SK-N-SH (cell line): ENCODE measurements around the gene PSME1. TPM values are rescaled to one million over a fixed set of nuclear protein-coding genes. Genes with fewer than 3 reads are reported as not detected.

Source experiments
- CTCF ChIA-PET: fragments of 300-600, 350-600 bp; formaldehyde crosslinking; extraction: SDS; loops from one replicate; lab custom pipeline; 2021; lab: Yijun Ruan, JAX
- POLR2A ChIA-PET: fragments of 350-600 bp; sonication (Branson Sonifier 250); formaldehyde crosslinking; extraction: SDS; loops from one replicate; lab custom pipeline; 2020; ENCODE audit warnings: antibody characterized with exemption, inconsistent platforms; lab: Yijun Ruan, JAX
- DNase-seq: peaks from one replicate; pipeline ENCODE4 v3.0.0; 2012
- H2AFZ ChIP-seq: fragments of 200-600 bp; sonication (generic); 2 replicates; pipeline ENCODE4 v1.8.1; 2016; ENCODE audit warnings: antibody characterized with exemption, mild to moderate bottlenecking, low read depth
- H3F3A ChIP-seq: fragments of 200-600 bp; sonication (generic); replicated peaks from 2 replicates; pipeline ENCODE3; 2016; ENCODE audit warnings: antibody characterized with exemption, mild to moderate bottlenecking; ENCODE audit not compliant: insufficient read depth
- H3K27ac ChIP-seq, 2 experiments: fragments of 200-500 bp in 1 of 2; fragments of 200-600 bp in 1 of 2; sonication (Bioruptor generic) in 1 of 2; sonication (generic), shearing (Covaris generic) in 1 of 2; 2 replicates each; pipeline versions ENCODE4 v1.5.1 to v1.6.1; 2014 to 2016; ENCODE audit warnings: low read depth in 2 of 2, inconsistent platforms in 1 of 2, low read length in 1 of 2, mild to moderate bottlenecking in 1 of 2, mixed read lengths in 1 of 2
- H3K27me3 ChIP-seq: fragments of 200-600 bp; sonication (generic), shearing (Covaris generic); 2 replicates; pipeline ENCODE4 v1.6.1; 2016; ENCODE audit warnings: mixed run types; ENCODE audit not compliant: insufficient read depth
- H3K36me3 ChIP-seq, 2 experiments: fragments of 200-500 bp in 1 of 2; fragments of 200-600 bp in 1 of 2; sonication (Bioruptor generic) in 1 of 2; sonication (generic) in 1 of 2; replicated peaks in 1 of 2; 2 replicates each; pipeline versions ENCODE3 to v1.5.1; 2014 to 2016; ENCODE audit warnings: low read length in 1 of 2, mild to moderate bottlenecking in 1 of 2; ENCODE audit not compliant: insufficient read depth in 2 of 2, control insufficient read depth in 1 of 2
- H3K4me1 ChIP-seq, 2 experiments: fragments of 200-500 bp in 1 of 2; fragments of 200-600 bp in 1 of 2; sonication (Bioruptor generic) in 1 of 2; sonication (generic), shearing (Covaris generic) in 1 of 2; 2 replicates each; pipeline versions ENCODE4 v1.5.1 to v1.6.1; 2014 to 2016; ENCODE audit warnings: low read depth in 1 of 2, low read length in 1 of 2, mixed run types in 1 of 2; ENCODE audit not compliant: insufficient read depth in 2 of 2, control insufficient read depth in 1 of 2
- H3K4me2 ChIP-seq: fragments of 200-600 bp; sonication (generic), shearing (Covaris generic); 2 replicates; pipeline ENCODE4 v1.6.1; 2017; ENCODE audit warnings: mixed run types
- H3K4me3 ChIP-seq, 2 experiments: fragments of 200-500 bp in 1 of 2; fragments of 200-600 bp in 1 of 2; sonication (Bioruptor generic) in 1 of 2; sonication (generic), shearing (Covaris generic) in 1 of 2; 2 replicates each; pipeline versions ENCODE4 v1.5.1 to v1.8.1; 2014 to 2016; ENCODE audit warnings: low read depth in 2 of 2, inconsistent platforms in 1 of 2, low read length in 1 of 2, mild to moderate bottlenecking in 1 of 2, mixed read lengths in 1 of 2, moderate library complexity in 1 of 2
- H3K79me2 ChIP-seq: fragments of 200-600 bp; sonication (generic); 2 replicates; pipeline ENCODE4 v1.8.1; 2017; ENCODE audit warnings: mild to moderate bottlenecking; ENCODE audit not compliant: insufficient read depth
- H3K9ac ChIP-seq: fragments of 200-600 bp; sonication (generic); 2 replicates; pipeline ENCODE4 v1.6.1; 2017; ENCODE audit warnings: mixed run types
- H3K9me2 ChIP-seq: fragments of 200-600 bp; sonication (generic); 2 replicates; pipeline ENCODE4 v1.6.1; 2017; ENCODE audit warnings: mixed run types
- H3K9me3 ChIP-seq: fragments of 200-600 bp; sonication (generic); 2 replicates; pipeline ENCODE4 v1.6.1; 2017; ENCODE audit warnings: mixed run types, mild to moderate bottlenecking, moderate library complexity
- H4K20me1 ChIP-seq: fragments of 200-600 bp; sonication (generic); 2 replicates; pipeline ENCODE4 v1.6.1; 2017; ENCODE audit warnings: mild to moderate bottlenecking, mixed run types; ENCODE audit not compliant: insufficient read depth
- CHD2 ChIP-seq: fragments of 150-350 bp; IDR thresholded peaks from 2 replicates; pipeline ENCODE4 v1.6.1; 2018; ENCODE audit warnings: low read length; ENCODE audit not compliant: partially characterized antibody
- CTCF ChIP-seq: fragments of 200-600 bp; sonication (generic); IDR thresholded peaks from 2 replicates; pipeline ENCODE4 v1.6.1; 2017; ENCODE audit warnings: antibody characterized with exemption, mild to moderate bottlenecking, moderate library complexity
- FOSL2 ChIP-seq: IDR thresholded peaks from 2 replicates; pipeline ENCODE4 v1.4.0; 2012; ENCODE audit warnings: low read depth, mild to moderate bottlenecking, moderate library complexity, borderline replicate concordance
- FOXM1 ChIP-seq: IDR thresholded peaks from 2 replicates; pipeline ENCODE4 v1.4.0; 2012; ENCODE audit warnings: low read depth, mild to moderate bottlenecking
- IRF3 ChIP-seq: fragments of 150-350 bp; IDR thresholded peaks from 2 replicates; pipeline ENCODE4 v1.6.1; 2016; ENCODE audit warnings: mild to moderate bottlenecking, low read depth, low read length
- JUND ChIP-seq: IDR thresholded peaks from 2 replicates; pipeline ENCODE4 v1.4.0; 2012
- POLR2AphosphoS5 ChIP-seq: IDR thresholded peaks from 2 replicates; pipeline ENCODE4 v1.6.1; 2012; ENCODE audit warnings: low read depth, low read length
- RAD21 ChIP-seq: IDR thresholded peaks from 2 replicates; pipeline ENCODE4 v1.6.1; 2012; ENCODE audit warnings: mild to moderate bottlenecking, low read length
- REST ChIP-seq: IDR thresholded peaks from 2 replicates; pipeline ENCODE4 v1.6.1; 2012; ENCODE audit warnings: mild to moderate bottlenecking, low read depth, low read length, moderate library complexity
- RFX5 ChIP-seq: IDR thresholded peaks from 2 replicates; pipeline ENCODE4 v1.6.1; 2012; ENCODE audit warnings: mild to moderate bottlenecking, improper control_type of control experiment, low read length
- SIN3A ChIP-seq: IDR thresholded peaks from 2 replicates; pipeline ENCODE4 v1.6.1; 2012; ENCODE audit warnings: low read depth, mild to moderate bottlenecking, low read length, moderate library complexity, borderline replicate concordance
- TAF1 ChIP-seq: IDR thresholded peaks from 2 replicates; pipeline ENCODE4 v1.6.1; 2012; ENCODE audit warnings: low read depth, mild to moderate bottlenecking, low read length, moderate library complexity, borderline replicate concordance
- TCF12 ChIP-seq: IDR thresholded peaks from 2 replicates; pipeline ENCODE4 v1.4.0; 2012
- TEAD4 ChIP-seq: IDR thresholded peaks from 2 replicates; pipeline ENCODE4 v1.4.0; 2012; ENCODE audit warnings: mild to moderate bottlenecking, borderline replicate concordance; ENCODE audit not compliant: insufficient read depth
- USF2 ChIP-seq: fragments of 150-350 bp; IDR thresholded peaks from 2 replicates; pipeline ENCODE4 v1.6.1; 2017; ENCODE audit warnings: antibody characterized with exemption, low read length, low read depth, borderline replicate concordance
- YY1 ChIP-seq: IDR thresholded peaks from 2 replicates; pipeline ENCODE4 v1.4.0; 2012; ENCODE audit warnings: low read depth, mild to moderate bottlenecking
- ZBTB33 ChIP-seq: IDR thresholded peaks from 2 replicates; pipeline ENCODE4 v1.4.0; 2012; ENCODE audit warnings: low read depth, borderline replicate concordance
- whole genome bisulfite sequencing: methylation state at CpG from one replicate; pipeline ENCODE4 v1.1.6; 2017; ENCODE audit warnings: low lambda C conversion rate; 5-methylcytosine and 5-hydroxymethylcytosine counted together
- polyA plus RNA-seq, 3 experiments: library from polyadenylated mRNA; depleted of rRNA; stranded (reverse); fragments of >200 nt; gene quantifications; 2 replicates each; pipeline ENCODE4 v1.2.3, GENCODE V29; 2012

Gene PSME1
- polyA plus RNA-seq, 1 of the 3 experiments (the other 2 are of a cell fraction), result 287 TPM

GRCh38 chr14:24155100-24155499 lies 19.1 kb downstream of the PSME1 start (continued):
- TF ChIP-seq RFX5 (no peak), YY1 (no peak), TCF12 (no peak), RAD21 (no peak), TAF1 (no peak), CTCF (no peak), FOSL2 (no peak), IRF3 (no peak), USF2 (no peak)
- TF ChIP-seq, all 33 proteins: peak for 0

GRCh38 chr14:24156840-24157239 lies 20.8 kb downstream of the PSME1 start:
- no peak overlapping the region for H3K9ac ChIP-seq
- no peaks in the 10 kb centered on the region for H3K27me3 ChIP-seq
- ChIA-PET POLR2A (interaction anchor here (0.9 kb wide), 1 partner anchor 10 kb away, joined by 3 read pairs; the partner anchor contains the start of gene PSME2), CTCF (interaction anchor here (1.2 to 1.5 kb wide), 4 partner anchors 14 to 66 kb away, joined by 3 to 5 read pairs (median 4); no protein-coding TSS in a partner anchor)
- no peak overlapping the region for H3K4me3 ChIP-seq
- H3K4me1 ChIP-seq, result peaks cover 4 to 9% of the 10 kb centered on the region in 2 experiments; a peak in 1 of 4 replicates
- peaks cover 4% of the 10 kb centered on the region; the same call in 1 of the 2 replicates for H4K20me1 ChIP-seq
- 96% methylated on average over 1 of the region's 1 CpG for WGBS
- H3K9me2 ChIP-seq, result no peaks in the 10 kb centered on the region
- H3K27ac ChIP-seq, result no peak overlapping the region
- no peak overlapping the region for H2AFZ ChIP-seq
- H3K79me2 ChIP-seq, result peaks cover 7% of the 10 kb centered on the region
- H3F3A ChIP-seq, result peaks cover 17% of the 10 kb centered on the region
- no peaks in the 10 kb centered on the region for H3K9me3 ChIP-seq
- peaks cover 40 to 49% of the 10 kb centered on the region in 2 experiments for H3K36me3 ChIP-seq
- DNase-seq, result no peak
- no peak overlapping the region for H3K4me2 ChIP-seq
- TF ChIP-seq SIN3A, result no peak
- TF ChIP-seq POLR2AphosphoS5, result no peak
- no peak for TF ChIP-seq TCF12
- no peak for TF ChIP-seq FOXM1
- TF ChIP-seq TEAD4, result no peak
- no peak for TF ChIP-seq YY1
- TF ChIP-seq CTCF, result no peak
- TF ChIP-seq JUND, result no peak
- no peak for TF ChIP-seq REST
- TF ChIP-seq CHD2, result no peak
- TF ChIP-seq ZBTB33, result no peak
- no peak for TF ChIP-seq IRF3
